PC-3 (cell line): ENCODE data around the gene CDH16. TPM values are rescaled to one million over a fixed set of nuclear protein-coding genes. Genes with fewer than 3 reads are reported as not detected.

Experiments used
- ATAC-seq: fragments of 200-7000 bp; cut with Tn5 transposase; 2 replicates; pipeline ENCODE4 v1.9.1; 2020; ENCODE audit warnings: mild to moderate bottlenecking, moderate library complexity
- BruUV-seq: library from RNA; stranded (reverse); fragments of 400-500 nt; replicated peaks from 2 replicates; lab custom pipeline; 2021; lab: Mats Ljungman, UMichigan
- CTCF ChIA-PET: fragments of 300-600 bp; sonication (Branson Sonifier 250); formaldehyde crosslinking; loops from one replicate; lab custom pipeline; 2022; ENCODE audit warnings: antibody characterized with exemption; lab: Charles Lee
- POLR2A ChIA-PET: fragments of 300-600 bp; sonication (Branson Sonifier 250); formaldehyde crosslinking; loops from one replicate; lab custom pipeline; 2022; ENCODE audit warnings: antibody characterized with exemption; ENCODE audit not compliant: unreplicated experiment; lab: Charles Lee
- DNase-seq: peaks from one replicate; pipeline ENCODE4 v3.0.0-alpha.2; 2015
- H2AFZ ChIP-seq: fragments of 300-600 bp; sonication (generic); 2 replicates; pipeline ENCODE4 v1.6.0; 2016; ENCODE audit warnings: antibody characterized with exemption, low read length
- H3F3A ChIP-seq: fragments of 300-600 bp; sonication (generic); one replicate; pipeline ENCODE4 v1.6.0; 2017; ENCODE audit warnings: antibody characterized with exemption, low read length, control low read depth, mild to moderate bottlenecking; ENCODE audit not compliant: unreplicated experiment
- H3K27ac ChIP-seq: fragments of 300-600 bp; sonication (generic); 2 replicates; pipeline ENCODE4 v1.5.1; 2016; ENCODE audit warnings: mild to moderate bottlenecking, low read length
- H3K27me3 ChIP-seq: fragments of 300-600 bp; sonication (generic); 2 replicates; pipeline ENCODE4 v1.6.1; 2016; ENCODE audit warnings: low read length, mixed read lengths
- H3K36me3 ChIP-seq: fragments of 300-600 bp; sonication (generic); 2 replicates; pipeline ENCODE4 v1.6.1; 2016; ENCODE audit warnings: low read depth, mixed run types, low read length, mixed read lengths
- H3K4me1 ChIP-seq: fragments of 300-600 bp; sonication (generic); 2 replicates; pipeline ENCODE4 v1.5.1; 2016; ENCODE audit warnings: low read length; ENCODE audit not compliant: insufficient read depth
- H3K4me2 ChIP-seq: fragments of 300-600 bp; sonication (generic); 2 replicates; pipeline ENCODE4 v1.6.0; 2016; ENCODE audit warnings: low read length
- H3K4me3 ChIP-seq: fragments of 300-600 bp; sonication (generic); 2 replicates; pipeline ENCODE4 v1.5.1; 2016; ENCODE audit warnings: mild to moderate bottlenecking, low read length, mixed read lengths
- H3K79me2 ChIP-seq: fragments of 300-600 bp; sonication (generic); 2 replicates; pipeline ENCODE4 v1.6.1; 2017; ENCODE audit warnings: low read length, mixed read lengths
- H3K9ac ChIP-seq: fragments of 300-600 bp; sonication (generic); 2 replicates; pipeline ENCODE4 v1.6.0; 2016; ENCODE audit warnings: mild to moderate bottlenecking, low read length
- H3K9me2 ChIP-seq: fragments of 300-600 bp; sonication (generic); replicated peaks from 2 replicates; pipeline ENCODE4 v1.6.1; 2016; ENCODE audit warnings: mixed run types, low read length, mixed read lengths
- H3K9me3 ChIP-seq: fragments of 300-600 bp; sonication (generic); 2 replicates; pipeline ENCODE4 v1.6.1; 2016; ENCODE audit warnings: low read length, mixed read lengths
- H4K20me1 ChIP-seq: fragments of 300-600 bp; sonication (generic); 2 replicates; pipeline ENCODE4 v1.6.1; 2016; ENCODE audit warnings: low read length, mixed read lengths
- CTCF ChIP-seq: fragments of 300-600 bp; sonication (generic); conservative IDR thresholded peaks from 2 replicates; pipeline ENCODE4 v1.5.1; 2017; ENCODE audit warnings: antibody characterized with exemption, low read depth, mild to moderate bottlenecking, low read length
- EZH2 ChIP-seq: fragments of 300-600 bp; sonication (generic); IDR thresholded peaks from one replicate; pipeline ENCODE4 v1.6.1; 2017; ENCODE audit warnings: antibody characterized with exemption, mild to moderate bottlenecking, low read length; ENCODE audit not compliant: unreplicated experiment
- EZH2phosphoT487 ChIP-seq: fragments of 300-600 bp; sonication (generic); IDR thresholded peaks from 2 replicates; pipeline ENCODE4 v1.6.1; 2018; ENCODE audit warnings: mild to moderate bottlenecking, antibody characterized with exemption, low read length, borderline replicate concordance
- intact Hi-C: fragments of 100-400 bp; cut with micrococcal nuclease; formaldehyde crosslinking; loops from 2 replicates; pipeline ENCODE4 v1.9.0; 2023
- total RNA-seq: library from RNA; depleted of rRNA; stranded (reverse); fragments of >200 nt; gene quantifications from 2 replicates; pipeline ENCODE4 v1.2.3, GENCODE V29; 2014

CDH16 gene
- total RNA-seq, 1 experiment from 2014 or later = not detected

DNA sequence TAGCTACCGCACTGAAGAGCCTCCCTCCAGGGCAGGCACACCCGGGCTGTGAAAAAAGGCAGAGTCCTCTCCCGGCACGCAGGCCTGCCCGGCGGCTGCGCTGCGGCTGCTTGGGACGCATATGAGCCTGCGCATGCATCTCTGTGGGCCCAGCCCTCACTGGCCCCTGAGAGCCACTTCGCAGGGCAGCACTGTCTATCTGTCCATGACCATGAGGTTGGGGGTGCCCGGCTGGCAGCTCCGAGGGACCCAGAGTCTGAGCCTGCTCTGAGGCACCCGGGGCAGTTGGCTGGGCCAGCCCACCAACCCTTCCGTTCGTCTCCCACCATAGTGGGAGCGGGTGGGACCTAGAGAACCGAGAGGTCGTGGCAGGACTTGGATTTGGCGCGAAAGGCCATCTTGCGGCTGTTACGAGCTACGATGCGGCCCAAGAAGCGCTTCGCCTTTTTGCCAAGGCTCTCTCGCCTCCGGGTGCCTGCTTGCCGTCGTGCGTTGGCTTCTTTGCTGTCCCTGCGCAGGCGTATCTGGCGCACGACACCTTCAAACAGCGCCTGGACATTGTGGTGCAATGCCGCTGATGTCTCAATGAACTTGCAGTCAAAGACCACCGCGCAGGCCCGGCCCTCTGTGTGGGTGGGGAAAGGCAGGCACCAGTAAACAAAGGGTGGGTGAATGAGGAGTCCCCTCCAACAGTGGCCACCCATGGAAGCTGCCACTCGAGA lies 3.2 kb upstream of the CDH16 start:
- no peaks in the 10 kb centered on the region for H3K9me3 ChIP-seq
- DNase-seq (no peak), ATAC-seq (no peak)
- H2AFZ ChIP-seq = no peak overlapping the region
- ChIA-PET POLR2A (no interaction called here), CTCF (no interaction called here)
- H3K79me2 ChIP-seq = no peaks in the 10 kb centered on the region
- peaks cover 13% of the 10 kb centered on the region for H3K27me3 ChIP-seq
- no peak overlapping the region for H3K4me2 ChIP-seq
- H4K20me1 ChIP-seq = no peaks in the 10 kb centered on the region
- no peaks in the 10 kb centered on the region for H3F3A ChIP-seq
- H3K9me2 ChIP-seq = no peaks in the 10 kb centered on the region
- TF ChIP-seq EZH2 (no peak), EZH2phosphoT487 (no peak), CTCF (no peak)
- H3K9ac ChIP-seq = no peak overlapping the region
- H3K4me1 ChIP-seq = no peaks in the 10 kb centered on the region
- H3K4me3 ChIP-seq = no peak overlapping the region
- no TSS peak for BruUV-seq
- H3K27ac ChIP-seq = no peak overlapping the region
- H3K36me3 ChIP-seq = no peaks in the 10 kb centered on the region
- intact Hi-C loops = no loop called here

GRCh38 chr16:66920924-66921680 lies 2.4 kb upstream of the CDH16 start:
- no peak for TF ChIP-seq EZH2
- TF ChIP-seq CTCF = no peak
- no peak for TF ChIP-seq EZH2phosphoT487
- Histone ChIP-seq H3F3A (no peaks in the 10 kb centered on the region), H3K27ac (no peak overlapping the region), H3K36me3 (no peaks in the 10 kb centered on the region), H2AFZ (no peak overlapping the region), H3K9me3 (no peaks in the 10 kb centered on the region), H3K79me2 (no peaks in the 10 kb centered on the region), H3K4me1 (no peaks in the 10 kb centered on the region), H3K4me2 (no peak overlapping the region), H4K20me1 (no peaks in the 10 kb centered on the region), H3K9ac (no peak overlapping the region), H3K27me3 (peaks cover 13% of the 10 kb centered on the region), H3K4me3 (no peak overlapping the region), H3K9me2 (no peaks in the 10 kb centered on the region)
- ATAC-seq (no peak), DNase-seq (no peak)
- no TSS peak for BruUV-seq
- CTCF ChIA-PET = no interaction called here
- intact Hi-C loops = no loop called here
- POLR2A ChIA-PET = no interaction called here

GRCh38 chr16:66920299-66920590 lies 1.6 kb upstream of the CDH16 start:
- CTCF ChIA-PET = no interaction called here

More at GRCh38 chr16:66920299-66920590, 1.6 kb upstream of the CDH16 start:
- H3K4me1 ChIP-seq = no peaks in the 10 kb centered on the region
- ATAC-seq (no peak), DNase-seq (no peak)
- H3K9me2 ChIP-seq = no peaks in the 10 kb centered on the region
- H3K27ac ChIP-seq = no peak overlapping the region
- H3K27me3 ChIP-seq = peaks cover 6% of the 10 kb centered on the region
- H3F3A ChIP-seq = no peaks in the 10 kb centered on the region
- H2AFZ ChIP-seq = no peak overlapping the region
- no peak overlapping the region for H3K4me2 ChIP-seq
- H3K4me3 ChIP-seq = no peak overlapping the region
- H3K9ac ChIP-seq = no peak overlapping the region
- no peaks in the 10 kb centered on the region for H3K9me3 ChIP-seq
- POLR2A ChIA-PET = no interaction called here
- TF ChIP-seq EZH2phosphoT487 (no peak), EZH2 (no peak), CTCF (no peak)
- H3K36me3 ChIP-seq = no peaks in the 10 kb centered on the region
- H3K79me2 ChIP-seq = no peaks in the 10 kb centered on the region
- intact Hi-C loops = no loop called here
- no TSS peak for BruUV-seq
- H4K20me1 ChIP-seq = no peaks in the 10 kb centered on the region
